ENCODE data around the gene SLC25A43.

Gene SLC25A43

DNA sequence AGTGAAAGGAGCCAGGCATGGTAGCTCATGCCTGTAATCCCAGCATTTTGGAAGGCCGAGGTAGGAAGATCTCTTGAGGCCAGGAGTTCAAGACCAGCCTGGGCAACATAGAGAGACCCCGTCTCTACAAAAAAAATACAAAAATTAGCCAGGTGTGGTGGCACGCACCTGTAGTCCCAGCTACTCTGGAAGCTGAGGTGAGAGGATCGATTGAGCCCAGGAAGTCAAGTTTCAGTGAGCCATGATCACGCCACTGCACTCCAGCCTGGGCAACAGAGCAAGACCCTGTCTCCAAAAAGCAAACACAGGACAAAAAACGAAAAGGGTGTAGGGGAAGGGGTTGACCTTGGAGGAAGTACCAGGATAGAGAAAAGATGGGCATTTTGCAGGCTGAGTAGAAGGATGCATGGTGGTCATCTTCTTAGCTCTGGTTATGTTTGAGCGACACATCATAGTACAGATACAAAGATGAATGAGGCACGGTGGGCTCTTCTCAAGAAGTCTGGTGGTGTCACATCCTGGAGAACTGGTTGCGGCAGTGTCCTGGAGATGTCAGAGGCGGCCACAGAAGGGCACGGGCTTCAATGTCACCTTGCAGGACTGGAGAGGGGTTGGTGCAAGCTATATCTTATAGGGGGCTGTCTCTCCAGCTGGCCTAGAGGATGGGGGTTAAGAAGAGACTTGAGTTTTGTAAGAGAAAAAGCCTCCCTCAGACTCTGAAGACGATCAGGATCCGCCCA, 101.1 kb downstream of the SLC25A43 start:
- no peak for DNase-seq (ENCODE audit: low read depth)

DNA sequence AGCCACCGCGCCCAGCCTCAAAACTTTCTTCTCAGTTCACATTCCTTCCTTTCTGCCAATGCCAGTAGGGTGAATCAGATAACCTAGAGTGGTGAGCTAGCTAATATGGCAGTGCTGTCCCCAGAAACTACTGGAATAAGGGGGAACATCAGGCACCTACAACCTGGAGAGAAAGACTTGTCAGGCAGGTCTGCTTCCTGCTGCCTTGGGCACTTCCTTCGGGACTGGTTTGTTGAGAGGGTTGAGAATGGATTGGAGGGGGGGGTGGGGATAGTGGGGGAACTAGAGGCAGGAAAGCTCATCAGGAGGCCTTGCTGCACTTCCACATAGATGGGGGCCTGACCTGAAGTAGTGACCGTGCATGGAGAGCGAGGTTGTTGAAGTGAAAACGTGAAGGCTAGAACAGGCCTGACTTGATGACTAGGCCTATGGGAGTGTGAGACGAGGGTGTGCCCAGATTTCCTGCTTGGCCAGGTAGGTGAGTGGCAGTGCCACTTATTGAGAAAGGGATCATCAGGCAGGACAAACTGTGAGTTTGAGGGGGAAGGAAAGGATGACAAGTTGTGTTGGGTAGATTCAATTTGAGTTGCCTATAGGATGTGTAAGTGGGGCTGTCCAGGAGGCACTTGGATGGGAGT, 102.5 kb downstream of the SLC25A43 start:
- DNase-seq (ENCODE audit: low read depth), result no peak

GRCh38 chrX:119502727-119503483, 103.8 kb downstream of the SLC25A43 start:
- no peak for DNase-seq (ENCODE audit: low read depth)

- DNase-seq (ENCODE audit: low read depth), result no peak
These were observed 104.3 kb downstream of the SLC25A43 start for GRCh38 chrX:119503484-119503861.

All from non-pigmented ciliary epithelial cell (primary cell).